Muscle layer of colon (tissue), 2 donors: ENCODE data around the gene CYP26B1.

ENCODE experiments used
- H3K27ac ChIP-seq: one replicate; pipeline ENCODE4 v1.7.0; 2013; ENCODE audit warnings: low read depth, mild to moderate bottlenecking, low read length, moderate library complexity
- H3K27me3 ChIP-seq, 2 donors: one replicate each; pipeline ENCODE4 v1.7.0; 2013; ENCODE audit warnings: low read length in 2 of 2, mild to moderate bottlenecking in 2 of 2; ENCODE audit not compliant: insufficient read depth in 2 of 2, control insufficient read depth in 1 of 2
- H3K36me3 ChIP-seq: one replicate; pipeline ENCODE4 v1.7.0; 2013; ENCODE audit warnings: mild to moderate bottlenecking, low read length; ENCODE audit not compliant: insufficient read depth
- H3K4me1 ChIP-seq: one replicate; pipeline ENCODE4 v1.7.0; 2013; ENCODE audit warnings: mild to moderate bottlenecking, low read length; ENCODE audit not compliant: insufficient read depth
- H3K4me3 ChIP-seq, 2 donors: one replicate each; pipeline ENCODE4 v1.7.0; 2013; ENCODE audit warnings: low read length in 2 of 2, low read depth in 1 of 2, mild to moderate bottlenecking in 1 of 2, moderate library complexity in 1 of 2
- H3K9ac ChIP-seq: one replicate; pipeline ENCODE4 v1.7.0; 2013; ENCODE audit warnings: low read length
- H3K9me3 ChIP-seq: one replicate; pipeline ENCODE4 v1.7.0; 2013; ENCODE audit warnings: mild to moderate bottlenecking, low read length
- donor health status: abdominal sarcoma.
- donor health status: Adenocarcinoma of cecum.

The CYP26B1 gene

GRCh38 chr2:72139471-72139873 lies 8.2 kb downstream of the CYP26B1 start:
- Histone ChIP-seq H3K27ac (no peak overlapping the region), H3K4me1 (peaks cover 22% of the 10 kb centered on the region), H3K9me3 (no peaks in the 10 kb centered on the region), H3K9ac (no peak overlapping the region), H3K36me3 (no peaks in the 10 kb centered on the region), H3K27me3 (peaks cover 0 to 9% of the 10 kb centered on the region in 2 donors), H3K4me3 (no peak overlapping the region)

- Histone ChIP-seq H3K9me3 (no peaks in the 10 kb centered on the region), H3K9ac (no peak overlapping the region), H3K4me1 (peaks cover 19% of the 10 kb centered on the region), H3K27me3 (peaks cover 0 to 6% of the 10 kb centered on the region in 2 donors), H3K36me3 (no peaks in the 10 kb centered on the region), H3K27ac (no peak overlapping the region), H3K4me3 (no peak overlapping the region)
These were observed 8.7 kb downstream of the CYP26B1 start for GRCh38 chr2:72138921-72139381.

- Histone ChIP-seq H3K9me3 (no peaks in the 10 kb centered on the region), H3K4me3 (no peak overlapping the region), H3K27ac (no peak overlapping the region), H3K9ac (no peak overlapping the region), H3K36me3 (no peaks in the 10 kb centered on the region), H3K4me1 (peaks cover 13% of the 10 kb centered on the region), H3K27me3 (no peaks in the 10 kb centered on the region)
These were observed 9.4 kb downstream of the CYP26B1 start for GRCh38 chr2:72138011-72138881.

GRCh38 chr2:72137498-72138010 lies 10.1 kb downstream of the CYP26B1 start:
- H3K4me3 ChIP-seq = no peak overlapping the region
- H3K36me3 ChIP-seq = no peaks in the 10 kb centered on the region
- no peaks in the 10 kb centered on the region for H3K27me3 ChIP-seq
- peaks cover 10% of the 10 kb centered on the region for H3K4me1 ChIP-seq
- H3K9ac ChIP-seq = no peak overlapping the region
- no peak overlapping the region for H3K27ac ChIP-seq
- H3K9me3 ChIP-seq = no peaks in the 10 kb centered on the region

- Histone ChIP-seq H3K9me3 (no peaks in the 10 kb centered on the region), H3K4me3 (no peak overlapping the region), H3K27me3 (no peaks in the 10 kb centered on the region), H3K9ac (no peak overlapping the region), H3K27ac (no peak overlapping the region), H3K4me1 (peaks cover 4% of the 10 kb centered on the region), H3K36me3 (no peaks in the 10 kb centered on the region)
These were observed 10.6 kb downstream of the CYP26B1 start for GRCh38 chr2:72136933-72137497.

- H3K9ac ChIP-seq = no peak overlapping the region
- no peak overlapping the region for H3K27ac ChIP-seq
- H3K27me3 ChIP-seq = no peaks in the 10 kb centered on the region
- H3K4me1 ChIP-seq = peaks cover 4% of the 10 kb centered on the region
- H3K9me3 ChIP-seq = no peaks in the 10 kb centered on the region
- H3K36me3 ChIP-seq = no peaks in the 10 kb centered on the region
- H3K4me3 ChIP-seq = no peak overlapping the region
These were observed 11.3 kb downstream of the CYP26B1 start for GRCh38 chr2:72136331-72136730.

- Histone ChIP-seq H3K27ac (no peak overlapping the region), H3K4me3 (no peak overlapping the region), H3K4me1 (peaks cover 4% of the 10 kb centered on the region), H3K9ac (no peak overlapping the region), H3K27me3 (no peaks in the 10 kb centered on the region), H3K36me3 (no peaks in the 10 kb centered on the region), H3K9me3 (no peaks in the 10 kb centered on the region)
These were observed 11.7 kb downstream of the CYP26B1 start for GRCh38 chr2:72135921-72136320.

GRCh38 chr2:72134997-72135800 lies 12.5 kb downstream of the CYP26B1 start:
- Histone ChIP-seq H3K36me3 (no peaks in the 10 kb centered on the region), H3K27me3 (no peaks in the 10 kb centered on the region), H3K4me3 (no peak overlapping the region), H3K27ac (no peak overlapping the region), H3K9me3 (no peaks in the 10 kb centered on the region), H3K4me1 (peaks cover 4% of the 10 kb centered on the region), H3K9ac (no peak overlapping the region)

GRCh38 chr2:72134408-72134996 lies 13.2 kb downstream of the CYP26B1 start:
- Histone ChIP-seq H3K9me3 (no peaks in the 10 kb centered on the region), H3K27me3 (no peaks in the 10 kb centered on the region), H3K4me1 (peaks cover 4% of the 10 kb centered on the region), H3K9ac (no peak overlapping the region), H3K27ac (no peak overlapping the region), H3K36me3 (no peaks in the 10 kb centered on the region), H3K4me3 (no peak overlapping the region)

- Histone ChIP-seq H3K36me3 (no peaks in the 10 kb centered on the region), H3K27ac (no peak overlapping the region), H3K4me1 (peaks cover 4% of the 10 kb centered on the region), H3K9ac (no peak overlapping the region), H3K9me3 (no peaks in the 10 kb centered on the region), H3K27me3 (no peaks in the 10 kb centered on the region), H3K4me3 (no peak overlapping the region)
These were observed 13.8 kb downstream of the CYP26B1 start for GRCh38 chr2:72133721-72134407.
